GM23338 (cell line): ENCODE measurements around the gene ENTPD8. TPM values are rescaled to one million over a fixed set of nuclear protein-coding genes. Genes with fewer than 3 reads are reported as not detected.

Experiments used
- ATAC-seq: fragments of 200-7000 bp; cut with Tn5 transposase; 3 replicates; pipeline ENCODE4 v1.9.1; 2020
- DNase-seq: peaks from one replicate; pipeline ENCODE4 v3.0.0-alpha.2; 2015; ENCODE audit warnings: low spot score
- H2AFZ ChIP-seq: fragments of 200-600 bp; sonication (generic); 2 replicates; pipeline ENCODE4 v1.8.0; 2016; ENCODE audit warnings: antibody characterized with exemption, mild to moderate bottlenecking, moderate library complexity
- H3F3A ChIP-seq: fragments of 200-600 bp; sonication (generic); replicated peaks from 2 replicates; pipeline ENCODE4 v1.8.0; 2017; ENCODE audit warnings: antibody characterized with exemption, mixed run types, low read depth
- H3K27ac ChIP-seq: fragments of 200-600 bp; sonication (generic); 2 replicates; pipeline ENCODE4 v1.6.1; 2016; ENCODE audit warnings: low read depth
- H3K27me3 ChIP-seq: fragments of 200-600 bp; sonication (generic); 2 replicates; pipeline ENCODE4 v1.8.0; 2016; ENCODE audit warnings: mild to moderate bottlenecking, mixed run types, moderate library complexity; ENCODE audit not compliant: insufficient read depth
- H3K36me3 ChIP-seq: fragments of 200-600 bp; sonication (generic); 2 replicates; pipeline ENCODE4 v1.8.0; 2016; ENCODE audit warnings: mild to moderate bottlenecking; ENCODE audit not compliant: insufficient read depth
- H3K4me1 ChIP-seq: fragments of 200-600 bp; sonication (generic); 2 replicates; pipeline ENCODE4 v1.8.0; 2016; ENCODE audit warnings: mild to moderate bottlenecking, moderate library complexity; ENCODE audit not compliant: insufficient read depth
- H3K4me2 ChIP-seq: fragments of 200-600 bp; sonication (generic); 2 replicates; pipeline ENCODE4 v1.7.1; 2017; ENCODE audit warnings: mixed run types
- H3K4me3 ChIP-seq: fragments of 200-600 bp; sonication (generic); 2 replicates; pipeline ENCODE4 v1.6.1; 2016; ENCODE audit warnings: mixed run types
- H3K79me2 ChIP-seq: fragments of 200-600 bp; sonication (generic); replicated peaks from 2 replicates; pipeline ENCODE4 v1.8.0; 2017; ENCODE audit warnings: mild to moderate bottlenecking; ENCODE audit not compliant: insufficient read depth
- H3K9me2 ChIP-seq: fragments of 200-600 bp; sonication (generic); 2 replicates; pipeline ENCODE4 v1.8.0; 2017; ENCODE audit not compliant: insufficient read depth
- H4K20me1 ChIP-seq: fragments of 200-600 bp; sonication (generic); replicated peaks from 2 replicates; pipeline ENCODE4 v1.8.0; 2017; ENCODE audit warnings: mild to moderate bottlenecking; ENCODE audit not compliant: insufficient read depth
- H3K27ac Mint-ChIP-seq: 2 replicates; pipeline ENCODE4 v1.8.0; 2020; ENCODE audit warnings: inconsistent platforms, mild to moderate bottlenecking, moderate library complexity, mixed read lengths
- H3K27me3 Mint-ChIP-seq: 3 replicates; pipeline ENCODE4 v1.8.0; 2022; ENCODE audit warnings: low read depth, mild to moderate bottlenecking, moderate library complexity, mixed read lengths, inconsistent platforms; ENCODE audit not compliant: insufficient read depth, poor library complexity
- H3K36me3 Mint-ChIP-seq: 3 replicates; pipeline ENCODE4 v1.8.0; 2021; ENCODE audit warnings: low read depth, mild to moderate bottlenecking, inconsistent platforms, moderate library complexity, mixed read lengths
- H3K4me1 Mint-ChIP-seq: 3 replicates; pipeline ENCODE4 v1.8.0; 2020; ENCODE audit warnings: mild to moderate bottlenecking, inconsistent platforms, mixed read lengths
- H3K4me3 Mint-ChIP-seq: 3 replicates; pipeline ENCODE4 v1.8.0; 2021; ENCODE audit warnings: moderate library complexity, mild to moderate bottlenecking, inconsistent platforms, mixed read lengths
- H3K9me3 Mint-ChIP-seq: 3 replicates; pipeline ENCODE4 v1.8.0; 2020; ENCODE audit warnings: moderate library complexity, mild to moderate bottlenecking, inconsistent platforms, mixed read lengths
- EZH2phosphoT487 ChIP-seq: fragments of 200-600 bp; sonication (generic); IDR thresholded peaks from one replicate; pipeline ENCODE4 v1.8.1; 2018; ENCODE audit warnings: antibody characterized with exemption; ENCODE audit not compliant: unreplicated experiment
- NANOG ChIP-seq: IDR thresholded peaks from 2 replicates; pipeline ENCODE4 v1.6.1; 2016; ENCODE audit warnings: antibody characterized with exemption, borderline replicate concordance
- POLR2AphosphoS5 ChIP-seq: IDR thresholded peaks from 2 replicates; pipeline ENCODE4 v1.6.1; 2016; ENCODE audit warnings: antibody characterized with exemption, low read depth
- STAT1 ChIP-seq: IDR thresholded peaks from one replicate; pipeline ENCODE4 v1.6.1; 2016; ENCODE audit warnings: antibody characterized with exemption; ENCODE audit not compliant: unreplicated experiment
- ZNF114 ChIP-seq: fragments of 250-450 bp; sonication (Bioruptor Pico); IDR thresholded peaks from 2 replicates; pipeline ENCODE4 v1.5.0; 2020; ENCODE audit warnings: mild to moderate bottlenecking, moderate library complexity
- ZNF331 ChIP-seq: fragments of 250-450 bp; sonication (Bioruptor Pico); IDR thresholded peaks from 2 replicates; pipeline ENCODE4 v1.5.0; 2020; ENCODE audit warnings: low read depth, mild to moderate bottlenecking, moderate library complexity
- polyA plus RNA-seq: library from polyadenylated mRNA; unstranded; fragments of >200 nt; fragmentation: Nextera tagmentation; extraction: Ambion mirVana; gene quantifications from 2 replicates; pipeline ENCODE4 v1.2.1, GENCODE V29; 2016
- total RNA-seq: library from RNA; depleted of rRNA; stranded (reverse); fragments of >200 nt; shearing (Covaris generic); gene quantifications from 2 replicates; pipeline ENCODE4 v1.2.3, GENCODE V29; 2014

Gene ENTPD8
- total and polyA plus RNA-seq, 2 experiments from 2014 or later = 0.42 to 0.89 TPM

DNA sequence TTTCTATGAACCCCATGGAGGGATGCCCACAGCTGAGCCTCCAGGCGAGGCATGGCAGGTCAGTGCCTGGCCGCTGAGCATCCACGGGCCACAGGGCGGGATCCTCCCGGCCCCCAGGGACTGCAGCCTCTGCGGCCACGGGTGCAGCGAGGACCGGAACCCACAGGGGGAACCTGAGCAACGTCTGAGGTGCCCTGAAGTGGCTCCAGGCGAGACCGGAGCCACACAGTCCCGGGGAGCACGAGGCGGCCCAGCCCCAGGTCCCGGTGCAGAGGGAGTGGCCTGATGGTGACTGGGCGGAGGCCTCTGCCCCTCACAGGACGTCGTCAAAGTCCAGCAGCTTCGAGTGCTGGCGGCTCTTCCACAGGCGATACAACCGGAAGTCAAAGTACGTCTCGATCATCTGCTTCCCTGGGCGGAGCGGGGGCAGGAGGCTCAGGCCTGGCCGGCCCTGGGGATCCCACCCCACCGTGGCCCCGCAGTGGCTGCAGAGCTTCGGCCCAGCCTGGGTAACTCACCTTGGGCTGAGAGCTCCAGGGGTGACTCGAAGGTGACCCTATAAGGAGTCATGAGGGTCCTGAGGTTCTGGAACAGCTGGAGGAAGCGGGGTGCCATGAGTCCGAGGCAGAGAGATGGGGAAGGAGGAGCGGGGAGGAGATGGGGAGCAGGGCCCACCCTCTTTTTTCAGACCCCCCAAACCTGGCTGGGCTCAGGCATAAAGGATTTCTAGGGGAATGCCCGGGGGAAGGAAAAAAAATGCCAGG, 8.1 kb upstream of the ENTPD8 start:
- Histone ChIP-seq H3F3A (0 out of 2 replicates have a peak, but pooled peaks cover 4% of the 10 kb centered on the region), H3K36me3 (peaks cover 6% of the 10 kb centered on the region; the same call in 1 of the 2 replicates), H3K4me3 (no peak overlapping the region), H3K9me2 (no peaks in the 10 kb centered on the region), H3K79me2 (no peaks in the 10 kb centered on the region), H2AFZ (no peak overlapping the region), H4K20me1 (no peaks in the 10 kb centered on the region), H3K27ac (no peak overlapping the region), H3K4me2 (no peak overlapping the region), H3K4me1 (no peaks in the 10 kb centered on the region), H3K27me3 (no peaks in the 10 kb centered on the region)
- H3K27me3 Mint-ChIP-seq = peaks cover 7% of the 10 kb centered on the region
- peaks cover 3% of the 10 kb centered on the region; the same call in 1 of the 3 replicates for H3K36me3 Mint-ChIP-seq
- no peak for TF ChIP-seq ZNF114 (CRISPR knock-in tag)
- no peak for DNase-seq
- H3K4me3 Mint-ChIP-seq = no peak overlapping the region
- peaks cover 3% of the 10 kb centered on the region for H3K4me1 Mint-ChIP-seq
- no peaks in the 10 kb centered on the region; the same call in 2 of the 3 replicates for H3K9me3 Mint-ChIP-seq
- no peak for ATAC-seq
- H3K27ac Mint-ChIP-seq = no peak overlapping the region

DNA sequence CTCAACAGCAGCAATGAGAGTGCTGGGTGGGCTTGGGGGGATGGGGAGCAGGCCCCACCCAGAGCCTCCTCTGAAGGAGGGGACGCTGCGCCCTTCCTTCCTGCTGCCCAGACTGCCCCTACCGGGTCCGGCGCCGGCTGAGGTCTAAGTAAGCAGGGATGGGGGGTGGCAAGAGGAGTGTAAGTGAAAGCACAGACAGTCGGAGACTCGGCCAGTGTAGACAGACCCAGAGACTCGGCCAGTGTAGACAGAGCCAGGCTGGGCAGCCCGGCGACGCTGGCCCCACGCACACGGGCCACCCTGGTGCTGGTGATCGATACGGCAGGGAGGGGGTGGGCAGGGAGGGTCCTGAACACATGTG, 7.4 kb upstream of the ENTPD8 start:
- ATAC-seq = no peak
- no peak for TF ChIP-seq STAT1
- TF ChIP-seq NANOG = no peak
- TF ChIP-seq EZH2phosphoT487 = no peak
- no peak for TF ChIP-seq ZNF114 (CRISPR knock-in tag)
- no peak for TF ChIP-seq ZNF331 (CRISPR knock-in tag)
- Histone ChIP-seq H3F3A (0 out of 2 replicates have a peak, but pooled peaks cover 4% of the 10 kb centered on the region), H3K27me3 (no peaks in the 10 kb centered on the region), H3K36me3 (peaks cover 6% of the 10 kb centered on the region; the same call in 1 of the 2 replicates), H3K79me2 (no peaks in the 10 kb centered on the region), H4K20me1 (no peaks in the 10 kb centered on the region), H3K27ac (no peak overlapping the region), H3K4me3 (no peak overlapping the region), H3K4me1 (no peaks in the 10 kb centered on the region), H3K9me2 (no peaks in the 10 kb centered on the region), H2AFZ (no peak overlapping the region), H3K4me2 (no peak overlapping the region)
- H3K4me3 Mint-ChIP-seq = no peak overlapping the region
- no peaks in the 10 kb centered on the region; the same call in 2 of the 3 replicates for H3K9me3 Mint-ChIP-seq
- peaks cover 4% of the 10 kb centered on the region for H3K27me3 Mint-ChIP-seq
- DNase-seq = no peak
- peaks cover 3% of the 10 kb centered on the region; the same call in 1 of the 3 replicates for H3K36me3 Mint-ChIP-seq
- H3K4me1 Mint-ChIP-seq = peaks cover 3% of the 10 kb centered on the region
- no peak overlapping the region for H3K27ac Mint-ChIP-seq

DNA sequence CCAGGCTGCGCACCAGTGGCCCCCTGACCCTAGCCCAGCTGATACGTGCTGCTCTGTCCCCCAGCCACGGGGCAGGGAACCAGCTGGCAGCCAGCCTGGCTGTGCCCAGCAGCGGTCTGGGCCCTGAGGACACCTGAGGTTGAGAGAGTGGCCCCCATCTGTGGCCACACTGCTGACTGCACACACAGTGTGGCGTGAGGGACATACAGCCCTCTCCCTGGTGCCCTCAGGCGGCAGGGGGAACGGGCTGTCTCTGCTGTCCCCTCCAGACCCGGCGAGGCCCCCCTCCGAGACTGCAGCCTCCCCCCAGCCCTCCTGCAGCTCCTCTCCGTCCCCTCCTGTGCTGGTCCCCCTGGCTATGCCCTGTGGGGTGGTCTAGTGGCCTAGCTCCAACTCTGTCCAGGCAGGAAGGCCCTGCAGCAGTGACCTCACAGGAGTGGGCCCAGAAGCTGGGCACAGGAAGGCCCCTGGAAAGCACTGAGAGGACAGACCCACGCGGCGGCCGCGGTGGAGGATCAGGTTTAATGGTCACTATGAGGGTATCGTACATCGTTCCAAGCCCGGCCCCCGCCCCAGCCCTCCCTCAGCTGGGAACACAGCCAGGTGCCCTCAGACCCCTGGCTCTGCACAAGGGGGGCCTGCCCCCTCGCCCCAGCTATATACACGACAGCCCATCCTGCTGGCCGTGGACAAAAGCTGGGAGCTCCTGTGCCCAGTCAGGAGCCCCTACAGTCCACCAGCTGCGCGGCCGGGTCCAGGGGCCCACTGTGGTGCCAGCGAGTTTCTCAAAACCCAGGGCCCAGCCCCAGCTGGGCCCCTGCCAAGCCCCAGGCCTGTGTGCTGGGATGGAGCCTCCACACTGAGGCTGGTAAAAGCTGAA, 6.8 kb upstream of the ENTPD8 start:
- Mint-ChIP-seq H3K27ac (no peak overlapping the region), H3K27me3 (peaks cover 4% of the 10 kb centered on the region), H3K4me3 (no peak overlapping the region), H3K36me3 (peaks cover 3% of the 10 kb centered on the region; the same call in 1 of the 3 replicates), H3K9me3 (no peaks in the 10 kb centered on the region; the same call in 2 of the 3 replicates), H3K4me1 (peaks cover 3% of the 10 kb centered on the region)
- TF ChIP-seq POLR2AphosphoS5 = 0 out of 2 replicates have a peak, but pooled peaks have one; percentile 15
- TF ChIP-seq ZNF331 (CRISPR knock-in tag) = no peak
- 0 out of 2 replicates have a peak, but pooled peaks cover 4% of the 10 kb centered on the region for H3F3A ChIP-seq
- no peak overlapping the region for H3K4me2 ChIP-seq
- H4K20me1 ChIP-seq = no peaks in the 10 kb centered on the region
- H3K27me3 ChIP-seq = no peaks in the 10 kb centered on the region
- no peaks in the 10 kb centered on the region for H3K4me1 ChIP-seq
- ATAC-seq = no peak
- H3K27ac ChIP-seq = no peak overlapping the region
- H2AFZ ChIP-seq = no peak overlapping the region
- peaks cover 6% of the 10 kb centered on the region; the same call in 1 of the 2 replicates for H3K36me3 ChIP-seq
- no peak overlapping the region for H3K4me3 ChIP-seq
- no peaks in the 10 kb centered on the region for H3K79me2 ChIP-seq
- no peak for DNase-seq
- no peaks in the 10 kb centered on the region for H3K9me2 ChIP-seq
